H1 (cell line): ENCODE measurements around the gene CELF2. TPM values are rescaled to one million over a fixed set of nuclear protein-coding genes. Genes with fewer than 3 reads are reported as not detected.

Source experiments
- CTCF ChIA-PET: fragments of 300-600 bp; sonication (Branson Sonifier 250); formaldehyde crosslinking; loops from one replicate; lab custom pipeline; 2021; ENCODE audit not compliant: partially characterized antibody; lab: Charles Lee
- POLR2A ChIA-PET: fragments of 300-600 bp; sonication (Branson Sonifier 250); formaldehyde crosslinking; loops from one replicate; lab custom pipeline; 2021; ENCODE audit warnings: inconsistent platforms; ENCODE audit not compliant: partially characterized antibody; lab: Charles Lee
- DNase-seq, 2 experiments: peaks; one replicate each; pipeline versions ENCODE4 v3.0.0 to v3.0.0-alpha.2; 2010 to 2022; ENCODE audit warnings: low spot score in 2 of 2, low read depth in 1 of 2, mixed read lengths in 1 of 2
- FAIRE-seq: peaks from 2 replicates; lab custom pipeline; 2011; peaks lifted over from hg19 to GRCh38; lab: Jason Lieb, UNC
- H2AFZ ChIP-seq: 2 replicates; pipeline ENCODE4 v1.8.1; 2012; ENCODE audit warnings: low read length, inconsistent platforms
- H2AK5ac ChIP-seq: 2 replicates; pipeline ENCODE4 v1.6.1; 2013; ENCODE audit warnings: low read depth, low read length
- H2BK120ac ChIP-seq: replicated peaks from 2 replicates; pipeline ENCODE3; 2013; ENCODE audit warnings: low read depth, low read length, inconsistent platforms
- H2BK12ac ChIP-seq: 2 replicates; pipeline ENCODE4 v1.6.1; 2013; ENCODE audit warnings: low read depth, low read length
- H2BK15ac ChIP-seq: 2 replicates; pipeline ENCODE4 v1.6.1; 2013; ENCODE audit warnings: low read length
- H2BK20ac ChIP-seq: 2 replicates; pipeline ENCODE4 v1.6.1; 2013; ENCODE audit warnings: low read length
- H2BK5ac ChIP-seq: 2 replicates; pipeline ENCODE4 v1.6.1; 2013; ENCODE audit warnings: low read depth, low read length
- H3K14ac ChIP-seq: 2 replicates; pipeline ENCODE4 v1.6.1; 2013; ENCODE audit warnings: inconsistent platforms; ENCODE audit not compliant: insufficient read length
- H3K18ac ChIP-seq: 2 replicates; pipeline ENCODE4 v1.6.1; 2013; ENCODE audit warnings: low read length; ENCODE audit errors: extremely low read depth
- H3K23ac ChIP-seq: 2 replicates; pipeline ENCODE4 v1.6.1; 2013; ENCODE audit warnings: inconsistent platforms; ENCODE audit not compliant: insufficient read length
- H3K23me2 ChIP-seq: 2 replicates; pipeline ENCODE4 v1.6.1; 2013; ENCODE audit warnings: low read depth, low read length
- H3K27ac ChIP-seq: 2 replicates; pipeline ENCODE4 v1.6.1; 2011; ENCODE audit warnings: low read depth, low read length, inconsistent platforms
- H3K27me3 ChIP-seq, 4 experiments: replicated peaks in 1 of 4; 1 replicate in 1 of 4; 2 replicates in 3 of 4; pipeline versions ENCODE4 v1.6.1 to v1.8.1; 2011 to 2013; ENCODE audit warnings: low read length in 3 of 4, mild to moderate bottlenecking in 3 of 4, inconsistent platforms in 2 of 4, mixed read lengths in 2 of 4, moderate library complexity in 1 of 4; ENCODE audit not compliant: control insufficient read depth in 3 of 4, insufficient read depth in 3 of 4; ENCODE audit errors: extremely low read depth in 1 of 4
- H3K36me3 ChIP-seq, 4 experiments: 2 replicates each; pipeline versions ENCODE4 v1.6.1 to v1.8.1; 2011 to 2013; ENCODE audit warnings: mild to moderate bottlenecking in 4 of 4, low read length in 3 of 4, moderate library complexity in 2 of 4, control low read depth in 1 of 4, inconsistent platforms in 1 of 4; ENCODE audit not compliant: insufficient read depth in 4 of 4, control insufficient read depth in 2 of 4
- H3K4ac ChIP-seq: replicated peaks from 2 replicates; pipeline ENCODE3; 2013; ENCODE audit warnings: low read length, low read depth, mixed read lengths, inconsistent platforms; ENCODE audit not compliant: insufficient read length
- H3K4me1 ChIP-seq, 4 experiments: replicated peaks in 1 of 4; 1 replicate in 1 of 4; 2 replicates in 3 of 4; pipeline versions ENCODE4 v1.6.1 to v1.8.1; 2011 to 2013; ENCODE audit warnings: low read length in 3 of 4, inconsistent platforms in 2 of 4, mixed read lengths in 1 of 4; ENCODE audit not compliant: insufficient read depth in 4 of 4, control insufficient read depth in 3 of 4
- H3K4me2 ChIP-seq, 2 experiments: 2 replicates each; pipeline versions ENCODE4 v1.6.1 to v1.8.1; 2011 to 2013; ENCODE audit warnings: low read depth in 2 of 2, low read length in 2 of 2, control low read depth in 1 of 2, inconsistent platforms in 1 of 2, mild to moderate bottlenecking in 1 of 2; ENCODE audit not compliant: insufficient read depth in 1 of 2
- H3K4me3 ChIP-seq, 4 experiments: fragments of 200-600, 300-600 bp in 1 of 4; sonication (generic), shearing (Covaris generic), sonication (Bioruptor Twin) in 1 of 4; 2 replicates each; pipeline versions ENCODE4 v1.5.1 to v1.8.1; 2011 to 2016; ENCODE audit warnings: low read length in 4 of 4, low read depth in 3 of 4, control low read depth in 2 of 4, inconsistent platforms in 2 of 4, mild to moderate bottlenecking in 2 of 4, mixed read lengths in 1 of 4, moderate library complexity in 1 of 4; ENCODE audit not compliant: insufficient read depth in 2 of 4; ENCODE audit errors: extremely low read depth in 1 of 4
- H3K56ac ChIP-seq: replicated peaks from 2 replicates; pipeline ENCODE3; 2013; ENCODE audit warnings: low read depth, mild to moderate bottlenecking, mixed read lengths, low read length, inconsistent platforms; ENCODE audit not compliant: insufficient read length
- H3K79me1 ChIP-seq: 2 replicates; pipeline ENCODE4 v1.6.1; 2013; ENCODE audit warnings: low read depth, low read length, control low read depth
- H3K79me2 ChIP-seq, 2 experiments: 2 replicates each; pipeline versions ENCODE4 v1.6.1 to v1.8.1; 2012 to 2013; ENCODE audit warnings: low read length in 2 of 2, mild to moderate bottlenecking in 2 of 2, inconsistent platforms in 1 of 2; ENCODE audit not compliant: insufficient read depth in 2 of 2, control insufficient read depth in 1 of 2
- H3K9ac ChIP-seq, 4 experiments: replicated peaks in 1 of 4; 1 replicate in 1 of 4; 2 replicates in 3 of 4; pipeline versions ENCODE4 v1.6.1 to v1.8.1; 2011 to 2013; ENCODE audit warnings: low read depth in 3 of 4, low read length in 3 of 4, control low read depth in 2 of 4, mild to moderate bottlenecking in 2 of 4, moderate library complexity in 2 of 4, inconsistent platforms in 1 of 4; ENCODE audit errors: extremely low read depth in 1 of 4
- H3K9me3 ChIP-seq, 2 experiments: 2 replicates each; pipeline versions ENCODE4 v1.6.1 to v1.8.1; 2012 to 2013; ENCODE audit warnings: mild to moderate bottlenecking in 2 of 2, moderate library complexity in 2 of 2, control low read depth in 1 of 2, inconsistent platforms in 1 of 2, low read depth in 1 of 2, low read length in 1 of 2, mixed read lengths in 1 of 2; ENCODE audit not compliant: insufficient read depth in 2 of 2
- H4K20me1 ChIP-seq, 2 experiments: replicated peaks in 1 of 2; 2 replicates each; pipeline versions ENCODE3 to v1.8.1; 2011 to 2013; ENCODE audit warnings: inconsistent platforms in 2 of 2, low read length in 2 of 2, mild to moderate bottlenecking in 1 of 2; ENCODE audit not compliant: insufficient read depth in 2 of 2, control insufficient read depth in 1 of 2
- H4K5ac ChIP-seq: 2 replicates; pipeline ENCODE4 v1.6.1; 2013; ENCODE audit warnings: low read length, low read depth, mixed read lengths, inconsistent platforms; ENCODE audit not compliant: insufficient read length
- H4K8ac ChIP-seq: 2 replicates; pipeline ENCODE4 v1.8.0; 2013; ENCODE audit warnings: mild to moderate bottlenecking, moderate library complexity, low read length, inconsistent platforms; ENCODE audit not compliant: insufficient read depth; ENCODE audit errors: extremely low read depth
- H4K91ac ChIP-seq: replicated peaks from 2 replicates; pipeline ENCODE3; 2013; ENCODE audit warnings: low read length, mixed read lengths, inconsistent platforms; ENCODE audit not compliant: insufficient read length
- CTBP2 ChIP-seq: IDR thresholded peaks from 2 replicates; pipeline ENCODE4 v1.7.0; 2011; ENCODE audit warnings: borderline replicate concordance, mild to moderate bottlenecking, moderate library complexity, mixed read lengths, low read length; ENCODE audit not compliant: insufficient read depth, insufficient read length
- EGR1 ChIP-seq: IDR thresholded peaks from 2 replicates; pipeline ENCODE4 v1.6.1; 2011; ENCODE audit warnings: low read depth, low read length, borderline replicate concordance
- JUN ChIP-seq: IDR thresholded peaks from 2 replicates; pipeline ENCODE4 v1.6.1; 2011; ENCODE audit warnings: low read depth, mild to moderate bottlenecking, improper control_type of control experiment, low read length
- KDM4A ChIP-seq: IDR thresholded peaks from one replicate; pipeline ENCODE4 v1.7.1; 2012; ENCODE audit warnings: low read depth, mild to moderate bottlenecking, moderate library complexity, low read length, inconsistent platforms; ENCODE audit not compliant: severe bottlenecking
- KDM5A ChIP-seq: fragments of 200-600 bp; IDR thresholded peaks from 2 replicates; pipeline ENCODE4 v1.7.1; 2012; ENCODE audit warnings: mild to moderate bottlenecking, low read length, inconsistent platforms, mixed read lengths
- TCF12 ChIP-seq: IDR thresholded peaks from 2 replicates; pipeline ENCODE4 v1.6.1; 2011; ENCODE audit warnings: low read depth, mild to moderate bottlenecking, low read length
- TEAD4 ChIP-seq: IDR thresholded peaks from 2 replicates; pipeline ENCODE4 v1.6.1; 2012; ENCODE audit warnings: low read depth, low read length, inconsistent platforms, mixed read lengths
- WGBS, 2 experiments: shearing (Covaris generic) in 1 of 2; methylation state at CpG; one replicate each; pipeline versions ENCODE4 v1.1.6 to v1.1.7; 2013 to 2015; ENCODE audit warnings: low lambda C conversion rate in 2 of 2, mixed read lengths in 2 of 2, inconsistent platforms in 1 of 2, low coverage in 1 of 2, missing lambda C conversion rate in 1 of 2; ENCODE audit not compliant: insufficient replicate concordance in 2 of 2, insufficient coverage in 1 of 2, insufficient read length in 1 of 2; ENCODE audit errors: extremely low coverage in 1 of 2, missing lambda C conversion rate in 1 of 2; 5-methylcytosine and 5-hydroxymethylcytosine counted together
- polyA plus RNA-seq, 7 experiments: library from polyadenylated mRNA; depleted of rRNA in 3 of 7; stranded (reverse) in 5 of 7; unstranded in 2 of 7; fragments of >200 nt in 5 of 7; fragments of 200-250 nt in 2 of 7; gene quantifications; 1 replicate in 5 of 7; 2 replicates in 1 of 7; 4 replicates in 1 of 7; pipeline versions ENCODE4 v1.2.1 to v1.2.3, GENCODE V29; 2011 to 2013; ENCODE audit warnings: missing spikeins in 2 of 7, mixed read lengths in 2 of 7
- total RNA-seq: library from RNA; stranded (reverse); fragmentation: NEBNext Ultra II Directional; extraction: Animal tissue kit (Norgen Biotek cat#: 25700); gene quantifications from 2 replicates; pipeline ENCODE4 v1.2.1, GENCODE V29; 2021

Gene CELF2
- total and polyA plus RNA-seq, 2 of the 8 experiments (the other 6 are each of a cell fraction or from before 2014, with no cell fraction given), result 18.3 to 22.7 TPM

DNA sequence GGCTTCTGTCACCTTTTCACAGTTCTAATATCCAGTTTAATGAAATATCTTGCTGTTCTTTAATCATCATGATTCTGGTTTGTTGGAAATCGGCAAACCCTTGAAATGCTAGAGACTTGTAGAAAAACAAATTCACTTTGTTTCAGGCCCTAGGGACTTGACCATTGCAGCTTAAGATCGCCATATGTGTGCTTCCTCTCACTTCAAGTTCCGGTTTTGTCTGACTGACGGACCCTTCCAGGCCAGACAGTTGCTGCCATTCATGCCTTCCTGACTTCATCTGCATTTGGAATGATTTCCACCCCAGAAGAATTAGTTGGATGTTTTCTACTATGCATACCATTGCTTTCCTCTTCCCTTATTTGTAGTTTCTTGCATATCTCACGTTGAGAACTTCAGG, 125.6 kb downstream of the CELF2 start:
- H2BK15ac ChIP-seq, result no peak overlapping the region
- H4K5ac ChIP-seq, result no peak overlapping the region
- no peak overlapping the region for H3K27ac ChIP-seq
- H3K9ac ChIP-seq, result no peak overlapping the region
- no peak for DNase-seq
- WGBS, 2 experiments, result 82% methylated on average over 5 of the region's 5 CpGs; no CpG with 5 or more reads in 1 of the 2 experiments
- H3K9me3 ChIP-seq, result no peaks in the 10 kb centered on the region; a peak in 1 of 4 replicates
- no peak overlapping the region for H3K23ac ChIP-seq
- no peak overlapping the region for H2BK20ac ChIP-seq
- ChIA-PET POLR2A (no interaction called here), CTCF (no interaction called here)
- H3K4me3 ChIP-seq, result no peak overlapping the region
- no peak overlapping the region for H2BK120ac ChIP-seq
- H2AK5ac ChIP-seq, result no peak overlapping the region
- H4K91ac ChIP-seq, result no peak overlapping the region
- H3K4me1 ChIP-seq, result peaks cover 0 to 17% (median 14%) of the 10 kb centered on the region in 4 experiments; a peak in 5 of 7 replicates
- H2BK12ac ChIP-seq, result no peak overlapping the region
- 0 out of 2 replicates have a peak overlapping the region, but pooled peaks have one; percentile 12 for H3K18ac ChIP-seq
- no peak overlapping the region for H4K8ac ChIP-seq
- no peaks in the 10 kb centered on the region for H3K79me2 ChIP-seq
- no peaks in the 10 kb centered on the region for H4K20me1 ChIP-seq
- no peak overlapping the region for H3K14ac ChIP-seq
- no peaks in the 10 kb centered on the region for H3K27me3 ChIP-seq
- H2BK5ac ChIP-seq, result no peak overlapping the region
- H3K79me1 ChIP-seq, result no peaks in the 10 kb centered on the region
- H3K23me2 ChIP-seq, result no peaks in the 10 kb centered on the region
- no peak overlapping the region for H2AFZ ChIP-seq
- no peak overlapping the region for H3K4ac ChIP-seq
- H3K4me2 ChIP-seq, result no peak overlapping the region
- no peaks in the 10 kb centered on the region for H3K36me3 ChIP-seq
- no peak for TF ChIP-seq TCF12
- TF ChIP-seq KDM4A, result no peak
- TF ChIP-seq KDM5A, result no peak
- TF ChIP-seq EGR1, result no peak
- no peak for TF ChIP-seq JUN
- TF ChIP-seq CTBP2, result no peak
- TF ChIP-seq TEAD4, result no peak
- no peak overlapping the region for H3K56ac ChIP-seq
- no peak for FAIRE-seq
